ENCODE data around the gene SEMA3E.

Gene SEMA3E

DNA sequence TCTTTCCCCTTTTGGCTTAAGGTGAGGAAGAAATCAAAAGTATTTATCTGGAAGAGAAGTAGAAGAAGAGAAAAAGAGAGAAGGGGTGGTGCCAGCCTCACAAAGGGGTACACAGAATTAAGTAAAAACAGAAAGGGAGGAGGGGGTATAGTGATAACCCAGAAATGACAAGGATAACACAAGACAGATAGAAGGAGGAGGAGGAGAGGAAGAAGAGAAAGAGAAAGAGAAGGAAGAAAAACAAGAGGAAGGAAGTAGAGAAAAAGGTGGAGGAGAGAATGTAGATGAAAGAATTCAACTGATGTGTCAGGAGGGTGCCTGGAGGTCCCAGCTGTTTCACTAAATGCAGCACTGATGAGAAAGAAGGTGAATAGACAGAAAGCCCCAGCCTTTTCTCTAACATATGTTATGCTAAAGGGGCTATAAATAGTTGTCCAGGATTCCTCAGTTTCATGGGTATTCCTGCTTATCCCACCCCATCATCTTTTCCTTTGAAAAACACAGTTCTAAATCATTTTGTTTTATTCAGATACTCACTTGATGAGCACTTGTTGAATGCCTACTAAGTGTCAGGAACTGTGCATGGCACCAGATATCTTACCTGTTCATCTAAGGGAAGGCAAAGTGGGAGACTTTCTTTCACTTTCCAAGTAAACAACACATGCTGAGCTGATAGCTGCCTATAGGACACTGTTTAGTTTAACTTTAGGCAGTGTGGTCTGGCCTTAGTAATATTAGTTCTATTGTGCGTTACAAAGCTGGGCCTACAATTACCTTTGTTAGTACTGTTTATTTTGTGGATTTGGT lies 8.0 kb downstream of the SEMA3E start:
- DNase-seq (ENCODE audit: low read depth), result no peak

DNA sequence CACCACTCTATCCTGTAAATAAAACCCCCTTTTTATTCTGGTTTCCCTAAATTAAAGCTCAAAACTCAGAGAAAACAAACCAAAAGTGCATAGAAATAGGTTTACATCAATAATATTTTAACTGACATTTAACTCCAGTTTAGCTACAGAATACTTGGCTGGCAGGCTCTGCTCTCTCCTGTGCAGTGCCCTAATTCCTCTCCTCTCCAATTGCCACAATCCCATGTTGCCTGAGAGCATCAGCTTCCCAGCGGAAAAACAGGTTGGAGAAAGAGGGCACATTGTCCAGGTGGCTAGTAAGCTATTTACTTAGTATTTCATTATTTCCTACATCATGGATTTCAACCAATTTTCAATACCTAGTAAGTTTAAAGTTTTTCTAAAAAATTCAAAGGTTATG lies 8.7 kb downstream of the SEMA3E start:
- DNase-seq (ENCODE audit: low read depth), result no peak

DNA sequence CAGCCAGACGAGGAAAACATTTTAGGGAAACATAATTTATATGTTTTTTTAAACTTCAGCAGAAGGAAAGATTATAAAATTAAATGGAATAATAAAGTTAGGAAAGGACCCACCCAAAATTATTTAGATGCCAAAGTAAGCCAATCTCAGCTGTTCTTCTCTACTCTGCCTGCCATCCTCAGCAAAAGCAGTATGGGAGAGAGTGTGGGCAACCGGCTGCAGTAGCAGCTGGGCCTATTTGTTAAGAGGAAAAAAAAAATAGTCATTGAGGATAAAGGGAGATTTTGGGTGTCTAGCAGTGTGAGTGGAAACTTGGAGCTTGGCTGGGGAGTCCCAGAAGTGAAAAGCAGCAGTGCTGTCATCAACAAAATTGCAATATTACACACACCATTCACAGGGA lies 15.4 kb downstream of the SEMA3E start:
- DNase-seq (ENCODE audit: low read depth), result no peak

DNA sequence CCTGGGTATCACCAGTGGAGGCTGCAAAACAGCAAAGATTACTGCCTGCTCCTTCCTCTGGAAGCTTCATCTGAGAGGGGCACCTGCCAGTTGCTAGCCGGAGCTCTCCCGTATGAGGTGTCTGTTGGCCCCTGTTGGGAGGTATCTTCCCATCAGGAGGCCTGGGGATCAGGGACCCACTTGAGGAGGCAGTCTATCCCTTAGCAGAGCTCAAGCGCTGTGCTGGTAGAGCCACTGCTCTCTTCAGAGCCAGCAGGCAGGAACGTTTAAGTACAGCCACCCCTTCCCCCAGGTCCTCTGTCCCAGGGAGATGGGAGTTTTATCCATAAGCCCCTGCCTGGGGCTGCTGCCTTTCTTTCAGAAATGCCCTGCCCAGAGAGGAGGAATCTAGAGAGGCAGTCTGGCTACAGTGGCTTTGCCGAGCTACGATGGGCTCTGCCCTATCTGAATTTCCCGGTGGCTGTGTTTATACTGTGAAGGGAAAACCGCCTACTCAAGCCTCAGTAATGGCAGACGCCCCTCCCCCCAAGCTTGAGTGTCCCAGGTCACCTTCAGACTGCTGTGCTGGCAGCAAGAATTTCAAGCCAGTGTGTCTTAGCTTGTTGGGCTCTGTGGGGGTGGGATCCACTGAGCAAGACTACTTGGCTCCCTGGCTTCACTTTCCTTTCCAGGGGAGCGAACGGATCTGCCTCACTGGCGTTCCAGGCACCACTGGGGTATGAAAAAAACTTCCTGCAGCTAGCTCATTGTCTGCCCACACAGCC lies 19.6 kb downstream of the SEMA3E start:
- DNase-seq (ENCODE audit: low read depth), result no peak

DNA sequence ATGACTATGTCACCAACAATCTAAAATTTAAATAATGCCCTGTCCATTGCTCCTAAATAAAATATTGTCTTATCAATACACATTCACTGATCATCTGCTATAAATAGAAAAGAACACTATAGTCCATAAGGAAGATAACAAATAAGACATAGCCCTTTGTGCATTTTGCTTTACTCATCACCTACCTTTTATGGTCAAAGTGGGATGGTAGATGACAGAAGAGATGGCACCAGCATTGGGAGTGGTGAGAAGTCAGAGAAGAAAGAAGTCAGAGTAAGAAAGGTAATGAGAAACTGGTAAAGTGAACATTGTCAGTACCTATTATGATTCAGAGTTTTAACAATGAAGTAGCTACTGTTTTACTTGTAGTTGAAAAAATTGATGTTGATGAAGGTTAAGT lies 31.1 kb downstream of the SEMA3E start:
- DNase-seq (ENCODE audit: low read depth), result no peak

DNA sequence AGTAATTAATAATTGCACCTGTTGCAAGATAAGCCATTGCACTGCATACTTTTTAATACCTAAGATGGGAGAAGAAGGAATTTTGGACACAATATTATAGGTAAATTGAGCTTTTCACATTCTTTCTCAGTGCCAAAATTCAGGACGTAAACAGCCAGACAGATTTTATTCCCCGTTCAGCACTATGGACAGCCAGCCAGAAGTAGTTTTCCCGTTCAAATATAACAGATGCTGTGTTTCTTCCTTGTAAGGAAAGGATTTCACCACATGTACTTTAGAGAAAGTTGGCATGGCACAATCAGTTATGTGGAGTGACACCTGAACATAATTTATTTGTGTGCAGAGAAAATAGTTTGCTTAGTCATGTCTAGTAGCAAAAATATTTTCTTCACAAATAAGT lies 34.8 kb downstream of the SEMA3E start:
- DNase-seq (ENCODE audit: low read depth), result no peak

DNA sequence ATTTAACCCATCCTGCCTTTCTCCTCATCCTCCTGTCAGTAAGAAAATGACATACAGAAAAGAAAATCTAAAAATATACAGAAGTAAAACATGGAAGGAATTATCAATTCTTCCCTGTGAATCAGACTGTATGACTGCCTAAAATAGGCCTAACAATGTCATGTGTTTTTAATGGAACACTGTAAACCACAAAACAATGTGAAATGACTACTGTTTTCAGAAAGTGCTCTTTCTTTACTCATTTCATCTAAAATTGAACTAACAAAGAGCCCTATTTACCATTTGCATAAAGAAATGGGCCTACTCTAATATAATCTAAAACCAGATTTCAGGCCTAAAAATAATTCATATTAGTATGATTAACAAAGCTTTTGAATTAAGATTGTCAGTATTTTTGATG lies 35.7 kb downstream of the SEMA3E start:
- DNase-seq (ENCODE audit: low read depth), result no peak

DNA sequence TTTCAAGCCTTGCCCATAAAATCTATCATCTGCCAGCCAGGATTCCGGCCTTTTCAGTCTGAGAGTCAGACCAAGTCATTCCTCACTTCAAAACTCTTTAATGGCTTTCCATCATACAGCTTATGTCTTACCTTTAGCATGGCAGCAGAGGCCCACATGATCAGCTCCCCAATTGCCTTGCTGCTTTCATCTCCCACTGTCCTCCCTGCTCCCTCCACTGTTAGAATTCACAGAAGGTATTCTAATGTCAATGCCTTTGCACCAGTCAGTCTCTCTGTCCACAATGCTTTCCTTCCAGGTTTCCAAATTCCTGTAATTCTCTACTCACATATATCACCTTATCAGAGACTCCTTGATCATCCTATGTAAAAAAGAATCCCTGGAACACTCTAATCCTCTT lies 37.2 kb downstream of the SEMA3E start:
- DNase-seq (ENCODE audit: low read depth), result no peak

DNA sequence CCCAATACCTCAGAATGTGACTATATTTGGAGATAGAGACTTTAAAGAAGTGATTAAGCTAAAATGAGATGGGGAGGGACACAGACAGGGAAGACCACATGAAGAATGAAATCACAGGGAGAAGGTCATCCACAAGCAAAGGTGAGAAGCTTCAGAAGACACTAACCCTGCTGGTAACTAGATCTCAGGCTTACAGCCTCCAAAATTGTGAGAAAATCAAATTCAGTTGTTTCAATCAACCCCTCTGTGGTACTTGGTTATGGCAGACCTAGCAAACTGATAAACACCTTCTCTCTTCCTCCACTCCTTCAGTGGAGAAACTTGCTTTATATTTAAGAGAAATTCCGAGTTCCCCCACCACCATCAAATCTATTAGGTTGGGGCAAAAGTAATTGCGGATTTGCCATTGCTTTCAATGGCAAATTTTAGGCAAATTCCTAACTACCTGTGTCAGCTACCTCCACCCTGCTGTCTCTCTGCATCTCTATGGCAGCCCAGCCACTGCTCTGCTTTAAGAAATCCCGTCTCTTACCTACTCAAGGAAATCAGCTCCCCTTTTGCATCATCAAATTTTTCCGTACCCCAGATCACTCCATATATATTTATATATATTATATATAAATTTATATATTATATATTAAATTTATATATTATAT lies 38.2 kb downstream of the SEMA3E start:
- DNase-seq (ENCODE audit: low read depth), result no peak

DNA sequence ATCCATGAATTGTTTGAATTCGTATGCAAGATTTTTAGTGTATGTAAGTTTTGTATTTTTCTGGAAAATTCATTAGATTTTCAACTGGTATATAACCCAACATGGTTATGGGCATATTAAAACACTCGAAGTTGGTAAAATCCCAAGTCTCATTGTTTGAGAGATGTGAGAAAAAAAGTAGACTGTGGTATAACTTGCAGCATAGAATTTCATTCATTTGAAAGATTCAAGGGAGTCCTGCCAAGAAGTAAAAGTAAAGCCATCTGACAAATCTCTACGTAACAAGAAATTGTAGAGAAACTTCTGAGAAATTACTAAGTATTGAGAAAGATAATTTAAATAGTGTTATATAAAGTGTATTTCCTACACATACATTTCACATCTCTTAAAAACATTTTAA lies 40.2 kb downstream of the SEMA3E start:
- no peak for DNase-seq (ENCODE audit: low read depth)

DNA sequence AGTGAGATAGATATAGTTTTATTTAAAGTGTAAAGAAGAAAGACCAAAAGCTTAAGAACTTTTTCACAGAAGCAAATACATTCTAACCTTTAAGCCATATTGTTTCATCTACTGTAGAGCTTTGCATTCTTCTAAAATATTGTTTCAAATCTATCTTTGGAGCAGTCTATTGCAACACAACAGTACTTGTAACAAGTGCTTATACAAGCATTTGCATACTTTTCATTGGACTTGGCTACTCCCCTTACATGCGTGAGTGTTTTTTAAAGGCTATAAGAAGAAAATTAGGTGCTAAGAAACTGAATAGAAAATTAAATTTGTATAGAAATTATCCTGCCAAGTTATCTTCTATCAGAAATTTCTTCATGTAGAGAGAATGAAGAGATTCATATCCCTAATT lies 45.3 kb downstream of the SEMA3E start:
- DNase-seq (ENCODE audit: low read depth), result no peak

DNA sequence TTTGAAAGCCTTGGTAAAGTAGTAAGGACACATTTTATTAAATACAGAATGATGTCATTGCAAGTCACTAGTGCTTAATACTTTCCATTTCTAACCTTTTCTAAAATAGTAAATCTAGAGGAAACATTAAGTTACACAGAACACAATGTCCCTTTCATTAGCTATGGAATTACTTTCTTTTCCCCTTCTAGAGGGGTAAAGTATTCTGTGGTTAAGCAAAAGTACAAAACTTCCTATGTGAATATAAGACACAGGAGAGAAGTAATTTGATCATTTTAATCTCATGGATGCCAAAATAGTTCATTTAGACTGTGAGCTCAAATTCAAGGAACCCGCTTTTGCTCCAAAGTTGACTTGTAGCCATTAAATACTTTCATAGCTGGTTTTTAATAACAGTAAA lies 49.8 kb downstream of the SEMA3E start:
- DNase-seq (ENCODE audit: low read depth), result no peak

DNA sequence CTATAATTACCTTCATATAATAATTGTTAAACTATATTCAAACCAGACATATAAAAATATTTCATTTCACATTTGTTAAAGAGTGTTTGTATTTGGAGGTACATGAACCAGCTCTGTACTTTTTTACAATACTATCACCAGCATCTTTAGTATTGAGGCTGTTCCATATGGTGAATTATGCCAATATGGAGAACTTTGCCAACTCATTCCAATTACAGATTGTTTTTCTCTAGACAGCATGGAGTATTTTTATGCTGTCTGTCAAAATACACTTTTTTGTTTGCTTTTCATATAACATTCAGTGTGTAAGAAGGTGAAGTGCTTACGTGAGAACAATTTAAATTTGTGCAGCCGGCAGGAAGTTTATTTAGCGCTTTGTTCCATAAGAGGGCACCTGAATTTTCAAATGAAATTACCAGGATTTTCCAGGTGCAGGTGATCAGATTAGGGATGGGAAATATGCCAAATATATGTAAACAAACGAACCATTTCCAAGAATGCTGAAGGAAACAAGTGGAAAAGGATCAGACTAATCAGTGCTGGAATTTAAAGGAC lies 54.9 kb downstream of the SEMA3E start:
- DNase-seq (ENCODE audit: low read depth), result no peak

DNA sequence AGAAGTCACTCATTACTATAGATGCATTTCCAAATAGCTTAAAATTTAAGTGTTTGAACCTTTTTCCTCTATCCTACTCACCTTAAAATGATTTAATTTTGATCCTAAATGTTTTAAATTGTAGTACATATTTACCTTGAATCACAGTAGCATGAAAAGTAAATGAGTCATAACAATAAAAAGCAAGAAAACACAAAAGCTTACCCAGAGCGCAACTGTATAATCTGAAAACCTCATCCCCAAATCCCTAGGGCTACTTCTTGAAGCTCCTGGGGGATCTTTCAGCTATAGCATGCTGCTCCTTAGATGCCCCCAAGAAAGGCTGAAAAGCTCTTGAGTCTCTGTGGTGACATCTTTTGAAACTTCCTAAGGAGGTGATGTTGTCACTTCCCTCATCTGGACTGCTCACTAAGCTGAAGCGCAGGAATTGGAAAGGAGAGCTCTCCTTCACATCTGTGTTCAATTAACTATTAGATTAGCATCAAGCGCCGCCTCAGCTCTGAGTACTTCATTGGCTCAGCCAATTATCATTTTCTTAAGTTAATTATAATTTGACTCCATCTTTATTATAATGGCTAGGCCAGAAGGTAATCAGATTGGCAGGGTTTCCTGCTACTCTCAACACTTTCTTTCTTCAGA lies 60.2 kb downstream of the SEMA3E start:
- no peak for DNase-seq (ENCODE audit: low read depth)

DNA sequence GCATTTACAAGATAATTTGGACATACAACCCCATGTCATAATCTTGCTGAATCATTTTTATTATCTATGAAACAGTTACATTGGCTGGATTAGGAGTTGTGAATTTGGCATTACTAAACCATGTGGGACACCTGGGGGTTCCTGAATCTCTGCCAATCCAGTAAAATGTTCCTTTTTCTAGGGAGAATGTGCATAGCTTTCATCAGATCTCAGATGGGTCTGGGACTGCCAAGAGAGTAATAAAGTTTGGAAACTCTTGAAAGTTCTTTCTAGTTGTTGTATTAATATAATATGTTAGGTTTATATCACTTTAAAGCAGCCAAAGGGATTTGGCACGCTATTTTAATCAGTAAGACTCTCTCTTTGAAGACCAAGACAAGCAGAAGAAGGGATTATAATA lies 62.7 kb downstream of the SEMA3E start:
- DNase-seq (ENCODE audit: low read depth), result no peak

DNA sequence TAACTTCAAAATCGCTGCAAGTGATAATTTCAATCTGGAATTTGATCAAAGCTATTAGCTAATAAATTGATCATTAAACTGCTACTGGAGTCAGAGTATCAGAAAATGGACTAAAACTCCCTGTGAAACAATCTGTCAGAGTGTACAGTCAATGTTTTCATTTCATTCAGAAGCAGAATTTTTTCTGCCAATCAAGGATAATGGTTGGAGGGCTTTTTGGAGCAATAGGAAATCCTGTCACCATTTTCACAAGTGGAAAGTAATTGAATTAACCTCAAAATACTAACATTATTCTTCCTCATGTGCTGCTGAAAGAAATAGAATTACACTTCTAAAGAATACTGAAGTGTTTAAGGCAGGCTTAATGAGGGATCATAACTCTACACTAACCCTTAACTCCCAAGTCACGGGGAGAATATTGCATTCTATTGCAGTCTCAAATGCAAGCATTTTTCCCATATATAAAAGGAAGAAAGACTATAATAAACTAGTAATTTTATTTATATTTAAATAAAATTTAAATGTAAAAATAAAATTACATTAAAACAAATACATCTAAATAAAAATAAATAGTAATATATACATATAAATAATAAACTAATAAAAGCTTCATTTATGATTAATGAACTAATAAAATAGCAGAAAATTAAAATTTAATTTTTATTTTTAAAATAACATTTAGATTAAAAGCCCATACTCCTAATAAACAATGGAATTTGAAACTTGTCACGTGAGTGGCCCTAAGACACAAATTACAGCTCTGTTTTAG lies 67.1 kb downstream of the SEMA3E start:
- no peak for DNase-seq (ENCODE audit: low read depth)

DNA sequence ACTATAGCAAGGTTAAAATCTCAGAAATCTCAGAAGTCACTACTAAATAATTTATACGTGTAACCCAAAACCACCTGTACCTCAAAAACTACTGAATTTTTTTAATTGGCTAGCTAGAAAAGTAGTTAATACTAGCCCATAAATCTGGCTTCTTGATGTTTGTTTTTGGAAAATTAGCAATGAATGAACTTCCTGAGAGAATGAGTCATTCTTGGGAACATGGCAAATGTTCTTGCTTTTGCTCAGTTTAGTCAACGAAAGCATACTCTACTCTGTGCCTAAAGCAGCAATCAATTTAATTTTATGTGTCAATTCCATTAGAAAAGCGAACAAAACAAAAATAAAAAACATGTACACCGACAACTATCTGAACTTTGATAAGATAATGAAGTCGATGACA lies 69.2 kb downstream of the SEMA3E start:
- no peak for DNase-seq (ENCODE audit: low read depth)

DNA sequence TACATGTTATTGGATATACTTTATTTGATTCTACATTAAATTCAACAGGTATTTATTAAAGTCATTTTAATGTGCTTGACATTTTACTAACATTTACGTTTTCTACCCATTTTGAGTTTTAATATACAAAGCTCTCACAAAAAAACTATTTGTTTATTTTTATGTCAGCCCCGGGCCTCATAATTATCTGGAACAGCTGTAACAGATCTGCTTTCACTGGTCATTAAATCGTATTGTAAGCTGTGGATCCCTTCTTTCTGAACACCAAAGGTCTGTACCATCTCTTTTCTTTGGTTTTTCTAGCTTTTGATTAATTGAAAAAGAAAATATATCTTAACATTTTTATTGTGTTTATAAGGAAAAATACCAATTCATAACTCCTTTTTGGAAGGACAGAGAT lies 73.5 kb downstream of the SEMA3E start:
- DNase-seq (ENCODE audit: low read depth), result no peak

DNA sequence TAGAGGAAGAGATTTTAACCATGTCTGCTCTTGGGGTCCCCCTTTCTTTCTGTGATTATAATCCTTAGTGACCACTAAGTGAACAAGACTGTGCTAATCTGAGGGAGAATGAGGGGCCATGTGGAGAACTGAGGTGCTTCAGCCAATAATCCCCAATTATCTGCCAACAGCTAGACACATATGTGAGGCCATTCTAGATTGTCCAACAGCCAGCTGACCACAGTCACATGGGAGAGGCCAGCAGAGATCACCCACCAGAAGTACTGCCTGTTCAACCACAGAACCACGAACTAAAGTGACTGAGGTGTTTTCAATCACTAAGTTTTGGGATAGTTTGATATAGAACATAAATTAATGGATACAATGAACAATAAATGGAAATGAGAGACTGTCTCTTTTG lies 74.3 kb downstream of the SEMA3E start:
- no peak for DNase-seq (ENCODE audit: low read depth)

DNA sequence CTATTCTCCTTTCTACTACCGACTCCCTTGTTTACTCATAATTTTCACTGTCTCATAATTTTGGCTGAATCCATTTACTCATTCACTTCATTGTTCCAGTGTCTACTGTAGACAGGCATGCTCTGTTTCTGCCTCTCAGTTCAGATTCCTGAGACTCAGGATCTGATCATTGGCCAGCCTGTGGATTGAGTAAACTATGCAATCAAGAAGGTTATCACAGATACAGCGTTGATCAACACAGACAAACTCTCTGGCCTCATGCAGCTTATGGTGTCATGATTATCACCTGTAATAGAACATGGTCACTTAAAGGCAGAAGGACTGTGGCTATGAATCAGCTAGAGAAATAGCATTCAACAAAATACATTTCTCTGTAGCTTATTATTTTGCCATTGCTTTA lies 86.0 kb downstream of the SEMA3E start:
- no peak for DNase-seq (ENCODE audit: low read depth)

DNA sequence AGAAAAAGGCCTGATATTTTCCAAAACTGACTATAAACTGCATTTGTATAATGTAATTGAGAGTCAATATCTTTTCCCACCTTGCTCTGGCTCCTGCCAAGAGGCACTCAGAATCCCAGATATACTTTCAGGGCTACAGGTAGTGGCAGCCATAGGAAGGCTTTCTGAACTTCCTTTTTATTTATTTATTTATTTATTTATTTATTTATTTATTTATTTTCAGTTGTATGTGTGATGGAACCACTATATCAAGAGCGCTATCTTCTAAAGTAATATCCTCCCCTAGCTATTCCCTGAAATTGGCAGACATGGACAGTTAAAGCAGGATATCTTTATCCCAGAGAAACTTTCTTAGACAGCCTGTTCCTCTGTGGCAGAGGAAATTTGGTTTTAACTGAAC lies 86.7 kb downstream of the SEMA3E start:
- no peak for DNase-seq (ENCODE audit: low read depth)

DNA sequence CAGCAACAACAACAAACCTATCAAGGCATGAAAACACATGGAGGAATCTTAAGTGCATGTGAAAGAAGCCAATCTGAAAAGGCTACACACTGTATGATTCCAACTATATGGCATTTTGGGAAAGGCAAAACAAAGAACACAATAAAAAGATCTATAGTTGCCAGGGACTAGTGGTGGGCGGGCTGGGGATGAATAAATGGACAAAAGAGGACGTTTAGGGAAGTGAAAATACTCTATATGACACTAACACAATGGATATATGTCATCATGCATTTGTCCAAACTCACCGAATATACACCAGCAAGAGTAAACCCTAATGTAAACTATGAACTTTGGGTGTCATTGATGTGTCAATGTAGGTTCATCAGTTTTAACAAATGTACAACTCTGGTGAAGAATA lies 89.1 kb downstream of the SEMA3E start:
- no peak for DNase-seq (ENCODE audit: low read depth)
